Measurements from ENCODE around the gene PHKB.
A peak's percentile ranks its signal among the peaks of the same experiment; 100 is the strongest.
"Not testable (repeated sequence)": the region's sequence is repeated elsewhere in the genome, so short reads cannot be mapped to it uniquely, and the experiment has no call there.

PHKB gene

DNA sequence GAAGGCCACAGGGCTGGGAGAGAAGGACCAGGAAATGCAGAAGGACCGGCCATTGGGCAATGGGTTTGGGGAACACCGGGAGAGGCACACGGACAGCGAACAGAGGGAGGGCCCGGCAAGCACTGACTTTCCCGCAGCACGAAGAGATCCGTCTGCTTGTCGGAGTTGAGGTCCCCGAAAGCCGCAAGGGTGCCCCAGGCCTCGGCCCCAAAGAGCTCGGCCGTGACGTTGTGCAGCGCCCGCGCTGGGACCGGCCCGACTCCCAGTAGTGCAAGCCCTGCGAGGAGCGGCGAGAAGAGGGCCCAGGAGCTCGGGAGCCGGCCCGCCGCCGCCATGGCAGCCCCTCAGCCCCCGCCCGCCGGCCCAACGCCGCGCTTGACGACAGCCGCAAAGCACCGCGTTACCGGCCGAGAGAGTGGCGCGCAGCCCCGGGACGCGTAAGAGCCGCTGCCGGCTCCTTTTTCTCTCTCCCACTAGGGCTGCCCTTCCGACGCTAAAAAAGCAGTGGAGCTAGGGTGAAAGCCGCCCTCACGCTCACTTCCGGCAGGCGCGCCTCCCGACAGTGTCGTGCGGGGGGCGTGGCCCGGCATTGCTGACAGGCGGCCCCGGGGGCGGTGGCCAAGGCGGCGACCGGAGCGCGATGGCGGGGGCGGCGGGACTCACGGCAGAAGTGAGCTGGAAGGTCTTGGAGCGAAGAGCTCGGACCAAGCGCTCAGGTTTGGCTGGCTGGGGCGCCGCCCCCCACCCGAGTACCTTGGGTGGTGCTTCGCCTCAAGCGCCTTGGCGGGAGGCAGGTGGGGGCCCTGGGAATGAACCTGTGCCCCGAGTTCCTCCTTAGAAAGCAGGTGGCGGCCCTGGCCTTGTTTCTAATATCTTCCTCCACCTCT lies at the start of gene PHKB, which contains the start of gene ITFG1:
Gene PHKB, plus strand, starts transcription at position 621 of the 887 bp plus-strand sequence. Its CDS starts 20 bp downstream, at position 641.
Gene ITFG1, minus strand, starts transcription at position 353 of the 887 bp plus-strand sequence. Its CDS starts 18 bp downstream, at position 335.
- DNase-seq = peak; percentile 99

DNA sequence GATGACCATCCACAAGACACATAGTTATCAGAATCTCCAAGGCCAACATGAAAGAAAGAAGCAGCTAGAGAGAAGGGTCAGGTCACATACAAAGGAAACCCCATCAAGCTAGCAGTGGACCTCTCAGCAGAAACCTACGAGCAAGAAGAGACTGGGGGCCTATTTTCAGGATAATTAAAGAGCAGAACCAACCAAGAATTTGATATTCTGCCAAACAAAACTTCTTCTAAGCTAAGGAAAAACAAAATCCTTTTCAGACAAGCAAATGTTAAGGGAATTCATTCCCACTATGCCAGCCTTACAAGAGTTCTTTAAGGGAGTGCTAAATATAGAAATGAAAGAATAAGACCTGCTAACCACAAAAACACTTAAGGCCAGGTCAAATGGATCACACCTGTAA lies 48.1 kb upstream of the PHKB start:
- DNase-seq = no peak

DNA sequence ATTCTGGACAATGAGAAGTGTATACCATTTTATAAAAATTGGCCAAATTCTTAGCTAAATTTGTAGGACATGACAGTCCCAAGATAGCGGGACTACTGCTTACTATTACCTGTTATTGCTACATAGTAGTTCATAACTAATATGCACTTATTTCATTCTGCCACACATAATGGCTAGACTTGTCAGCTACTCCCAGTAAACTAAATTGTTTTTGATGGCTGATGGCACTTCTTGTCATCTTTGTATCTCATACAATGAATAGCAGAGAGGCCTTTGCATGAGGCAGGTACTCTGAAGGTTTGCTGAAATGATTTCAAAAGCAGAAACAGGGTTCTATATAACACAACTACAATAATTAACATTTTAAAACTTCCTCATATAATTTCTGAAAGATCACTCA lies 44.3 kb upstream of the PHKB start:
- no peak for DNase-seq

DNA sequence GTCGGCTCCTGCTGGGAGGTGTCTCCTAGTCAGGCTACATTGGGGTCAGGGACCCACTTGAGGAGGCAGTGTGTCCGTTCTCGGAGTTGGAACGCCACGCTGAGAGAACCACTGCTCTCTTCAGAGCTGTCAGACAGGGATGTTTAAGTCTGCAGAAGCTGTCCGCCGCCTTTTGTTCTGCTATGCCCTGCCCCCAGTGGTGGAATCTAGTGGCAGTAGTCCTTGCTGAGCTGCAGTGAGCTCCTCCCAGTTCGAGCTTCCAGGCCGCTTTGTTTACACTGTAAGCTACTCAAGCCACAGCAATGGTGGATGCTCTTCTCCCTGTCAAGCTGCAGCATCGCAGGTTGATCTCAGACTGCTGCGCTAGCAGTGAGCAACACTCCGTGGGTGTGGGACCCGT lies 36.3 kb upstream of the PHKB start:
- DNase-seq = no peak

DNA sequence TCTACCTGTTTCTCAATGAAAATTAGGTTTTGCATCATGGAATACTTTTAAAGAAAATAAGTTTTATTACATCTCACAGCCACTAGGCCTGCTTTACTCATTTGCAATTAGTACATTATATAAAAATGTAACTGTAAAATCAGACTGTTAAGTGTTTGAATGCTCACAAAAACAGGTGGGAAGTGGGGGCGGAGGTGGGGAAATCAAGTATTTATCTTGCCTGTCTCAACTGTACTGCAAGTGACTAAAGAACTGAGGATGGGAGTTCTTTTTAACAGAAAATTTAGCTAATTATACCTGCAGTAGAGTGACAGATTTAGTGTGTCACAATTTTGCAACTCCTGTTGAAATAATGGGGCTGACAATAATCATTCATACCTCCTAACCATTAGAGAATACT lies 34.3 kb upstream of the PHKB start:
- no peak for DNase-seq

DNA sequence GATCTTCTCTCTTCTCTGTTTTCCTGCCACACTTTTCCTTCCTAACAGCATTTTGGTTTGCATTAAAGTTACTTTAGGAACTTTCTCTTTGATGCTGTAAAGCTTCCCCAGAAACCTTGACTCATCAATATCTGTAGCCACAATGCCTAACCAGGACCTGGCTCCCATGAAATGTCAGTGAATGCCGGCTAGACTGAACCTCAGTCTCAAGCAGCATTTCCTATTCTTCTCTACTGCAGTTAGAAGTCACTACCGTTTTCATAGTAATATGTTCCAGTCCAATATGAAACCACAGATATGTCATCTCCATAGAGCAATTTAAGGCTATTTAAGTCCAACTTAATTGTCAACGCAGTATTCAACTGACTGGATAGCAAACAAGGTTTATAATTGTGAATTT lies 29.2 kb upstream of the PHKB start:
- DNase-seq = no peak

DNA sequence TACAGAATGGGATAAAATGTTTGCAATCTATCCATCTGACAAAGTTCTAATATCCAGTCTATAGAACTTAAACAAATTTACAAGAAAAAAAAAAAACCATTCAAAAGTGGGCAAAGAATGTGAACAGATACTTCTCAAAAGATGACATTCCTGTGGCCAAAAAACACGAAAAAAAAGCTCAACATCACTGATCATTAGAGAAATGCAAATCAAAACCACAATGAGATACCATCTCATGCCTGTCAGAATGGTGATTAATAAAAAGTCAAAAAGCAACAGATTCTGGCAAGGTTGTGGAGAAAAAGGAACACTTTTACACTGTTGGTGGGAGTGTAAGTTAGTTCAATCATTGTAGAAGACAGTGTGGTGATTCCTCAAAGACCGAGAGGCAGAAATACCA lies 26.9 kb upstream of the PHKB start:
- DNase-seq = not testable (repeated sequence)

DNA sequence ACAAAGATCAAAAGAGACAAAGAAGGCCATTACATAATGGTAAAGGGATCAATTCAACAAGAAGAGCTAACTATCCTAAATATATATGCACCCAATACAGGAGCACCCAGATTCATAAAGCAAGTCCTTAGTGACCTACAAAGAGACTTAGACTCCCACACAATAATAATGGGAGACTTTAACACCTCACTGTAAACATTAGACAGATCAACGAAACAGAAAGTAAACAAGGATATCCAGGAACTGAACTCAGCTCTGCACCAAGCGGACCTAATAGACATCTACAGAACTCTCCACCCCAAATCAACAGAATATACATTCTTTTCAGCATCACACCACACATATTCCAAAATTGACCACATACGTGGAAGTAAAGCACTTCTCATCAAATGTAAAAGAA lies 21.1 kb upstream of the PHKB start:
- not testable (repeated sequence) for DNase-seq

DNA sequence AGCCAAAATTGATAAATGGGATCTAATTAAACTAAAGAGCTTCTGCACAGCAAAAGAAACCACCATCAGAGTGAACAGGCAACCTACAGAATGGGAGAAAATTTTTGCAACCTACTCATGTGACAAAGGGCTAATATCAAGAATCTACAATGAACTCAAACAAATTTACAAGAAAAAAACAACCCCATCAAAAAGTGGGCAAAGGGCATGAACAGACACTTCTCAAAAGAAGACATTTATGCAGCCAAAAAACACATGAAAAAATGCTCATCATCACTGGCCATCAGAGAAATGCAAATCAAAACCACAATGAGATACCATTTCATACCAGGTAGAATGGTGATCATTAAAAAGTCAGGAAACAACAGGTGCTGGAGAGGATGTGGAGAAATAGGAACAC lies 18.2 kb upstream of the PHKB start:
- DNase-seq = not testable (repeated sequence)

DNA sequence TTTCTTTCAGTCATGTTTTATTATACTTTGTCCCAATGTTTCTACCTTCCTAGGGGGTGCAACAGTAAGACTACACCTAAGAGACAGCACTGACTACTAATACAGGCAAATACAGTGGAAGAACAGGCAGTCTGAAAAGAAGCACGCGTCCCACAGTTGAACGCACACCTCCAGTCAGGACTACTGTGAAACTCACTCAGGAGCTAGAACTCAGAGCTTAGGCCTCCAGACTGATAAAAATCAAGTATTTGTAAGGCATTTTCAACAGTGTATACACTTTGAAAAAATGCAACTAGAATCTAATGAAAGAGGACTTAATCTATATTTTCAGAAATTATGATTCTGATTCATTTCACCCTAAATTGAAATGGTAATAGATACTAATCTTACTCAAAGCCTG lies 14.7 kb upstream of the PHKB start:
- DNase-seq = no peak

DNA sequence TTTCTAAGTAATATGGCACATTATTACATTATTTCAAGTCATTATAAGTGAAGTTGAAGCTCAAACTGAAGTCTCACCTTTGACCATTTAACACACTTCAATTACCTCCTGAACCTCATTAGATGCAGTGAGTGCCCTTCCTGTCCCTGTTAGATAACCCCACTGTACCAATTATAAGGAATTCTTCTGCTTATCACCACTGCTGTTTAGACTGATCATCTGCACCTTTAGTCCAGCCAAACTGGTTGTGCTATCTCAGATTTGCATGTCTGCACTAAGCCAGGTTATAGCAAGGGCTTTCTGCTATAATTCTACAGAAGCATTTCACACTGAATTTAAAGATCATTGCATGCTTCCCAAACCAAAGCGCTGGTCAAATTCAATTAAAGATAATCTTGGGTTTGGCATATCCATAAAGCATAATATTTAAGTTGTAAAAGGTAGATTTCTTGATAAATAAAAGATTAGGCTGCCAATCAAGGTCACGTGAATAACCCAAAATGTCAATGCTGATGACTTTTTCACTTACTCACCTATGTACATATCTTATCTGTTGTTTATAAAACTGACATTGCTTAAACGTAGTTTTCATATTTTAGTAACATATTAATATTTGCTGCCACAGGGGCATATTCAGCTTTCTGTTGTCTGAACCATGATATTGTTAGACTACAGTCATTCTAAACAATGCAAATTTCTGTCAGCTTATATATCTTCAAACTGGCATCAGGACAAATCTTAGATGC lies 12.1 kb upstream of the PHKB start:
- no peak for DNase-seq

DNA sequence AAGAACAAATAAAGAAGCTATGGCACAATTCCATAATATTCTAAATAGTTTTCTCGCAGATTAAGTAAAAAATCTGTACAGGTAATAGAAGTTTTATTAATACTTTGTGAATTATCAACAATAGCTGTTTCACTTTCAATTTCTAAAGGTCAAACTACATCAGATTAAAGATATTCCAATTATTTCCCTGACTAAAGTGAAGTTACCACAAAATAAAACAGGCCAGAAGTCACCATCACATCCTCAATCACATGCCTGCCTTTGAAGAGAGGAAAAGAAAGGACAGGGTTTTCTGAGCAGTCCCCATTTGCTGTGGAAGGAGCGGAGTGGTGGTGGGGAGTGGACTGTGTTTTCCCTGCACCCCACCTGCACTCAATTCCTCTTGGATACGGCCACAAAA lies 11.3 kb upstream of the PHKB start:
- DNase-seq = no peak

DNA sequence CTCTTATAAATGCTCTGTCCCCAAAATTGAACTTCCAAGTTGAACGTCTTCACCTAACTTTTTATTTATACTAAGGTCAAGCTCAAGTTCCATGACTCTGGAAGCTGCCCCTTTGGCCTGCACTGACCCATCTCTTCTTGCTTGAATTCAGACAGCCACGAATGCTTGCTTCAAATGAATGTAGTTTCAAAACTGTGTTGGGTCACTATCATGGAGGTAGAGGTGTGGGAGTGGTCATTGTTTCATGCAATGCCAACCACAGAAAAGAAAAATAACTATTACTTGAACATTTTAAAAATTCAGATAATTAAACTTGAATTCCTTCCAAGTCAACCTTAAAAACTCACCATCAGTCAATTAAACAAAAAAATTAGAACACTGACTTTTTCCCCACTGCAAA lies 2.8 kb upstream of the PHKB start:
- DNase-seq = no peak

DNA sequence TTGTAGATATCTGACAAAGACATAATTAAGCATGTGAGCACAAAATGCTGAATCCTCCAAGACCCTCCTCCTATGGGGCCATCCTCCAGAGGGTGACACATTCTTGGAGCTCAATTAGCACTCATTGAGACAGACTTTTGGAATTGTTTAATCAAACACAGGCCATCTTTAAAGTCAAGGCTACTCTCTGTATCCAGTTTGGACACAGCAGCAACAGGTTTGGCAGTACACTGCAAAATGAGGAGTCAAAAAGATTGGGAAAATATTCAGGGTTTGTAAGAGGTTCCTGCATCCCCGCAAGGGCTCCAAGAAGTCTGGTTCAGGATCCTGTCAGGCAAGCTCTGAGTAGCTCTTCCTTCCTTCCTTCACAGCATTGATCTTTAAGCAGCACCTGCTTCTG lies 1.5 kb upstream of the PHKB start:
- no peak for DNase-seq

DNA sequence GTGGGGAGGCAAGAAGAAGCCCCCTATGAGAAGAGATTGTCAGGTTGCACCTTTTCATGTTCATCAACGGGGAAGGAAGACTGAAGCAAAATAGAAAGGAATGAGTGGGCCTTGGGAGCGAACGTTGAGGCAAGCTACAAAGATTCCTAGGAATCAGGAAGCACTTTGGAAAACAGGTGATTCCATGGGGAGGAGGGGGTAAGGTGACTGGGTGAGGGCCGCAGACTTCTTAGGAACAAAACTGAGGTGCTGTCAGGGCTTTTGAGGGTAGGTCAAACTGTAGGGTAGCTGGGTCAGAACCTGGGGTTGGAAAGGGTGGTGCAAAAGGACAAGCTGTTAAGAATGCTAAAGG lies 796 bp upstream of the PHKB start:
- DNase-seq = no peak

DNA sequence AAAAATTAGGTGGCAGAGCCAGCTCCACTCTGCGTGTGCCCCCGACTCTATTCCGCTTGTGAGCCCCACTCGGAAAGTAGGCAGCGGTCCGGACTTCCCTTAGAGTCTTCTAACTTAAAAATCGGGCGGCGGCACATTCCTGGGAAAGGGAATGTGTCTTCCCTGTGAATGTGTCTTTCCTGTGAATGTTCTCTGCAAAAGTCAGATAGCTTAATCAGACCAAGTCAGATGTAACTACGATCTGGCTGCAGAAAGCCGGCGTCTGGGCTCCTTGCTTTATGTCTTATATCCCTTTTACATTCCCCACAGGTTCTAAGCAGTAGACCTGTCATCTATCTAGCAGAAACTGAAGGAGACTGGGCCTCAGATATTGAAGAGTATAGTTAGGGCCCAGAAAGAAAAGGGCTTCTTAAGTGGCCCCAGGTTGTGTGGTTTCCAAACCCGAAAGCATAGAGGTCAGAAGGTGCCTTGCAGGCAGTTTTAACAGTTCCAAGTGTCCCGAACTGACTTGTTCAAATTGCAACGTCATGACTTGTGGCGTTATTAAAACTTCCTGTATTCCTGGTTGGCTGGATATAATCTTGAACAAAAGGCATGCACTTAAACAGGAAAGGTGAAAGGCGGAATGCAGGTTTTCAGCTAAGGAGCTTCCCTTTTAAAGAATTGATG lies 601 bp downstream of the PHKB start:
- DNase-seq = no peak

DNA sequence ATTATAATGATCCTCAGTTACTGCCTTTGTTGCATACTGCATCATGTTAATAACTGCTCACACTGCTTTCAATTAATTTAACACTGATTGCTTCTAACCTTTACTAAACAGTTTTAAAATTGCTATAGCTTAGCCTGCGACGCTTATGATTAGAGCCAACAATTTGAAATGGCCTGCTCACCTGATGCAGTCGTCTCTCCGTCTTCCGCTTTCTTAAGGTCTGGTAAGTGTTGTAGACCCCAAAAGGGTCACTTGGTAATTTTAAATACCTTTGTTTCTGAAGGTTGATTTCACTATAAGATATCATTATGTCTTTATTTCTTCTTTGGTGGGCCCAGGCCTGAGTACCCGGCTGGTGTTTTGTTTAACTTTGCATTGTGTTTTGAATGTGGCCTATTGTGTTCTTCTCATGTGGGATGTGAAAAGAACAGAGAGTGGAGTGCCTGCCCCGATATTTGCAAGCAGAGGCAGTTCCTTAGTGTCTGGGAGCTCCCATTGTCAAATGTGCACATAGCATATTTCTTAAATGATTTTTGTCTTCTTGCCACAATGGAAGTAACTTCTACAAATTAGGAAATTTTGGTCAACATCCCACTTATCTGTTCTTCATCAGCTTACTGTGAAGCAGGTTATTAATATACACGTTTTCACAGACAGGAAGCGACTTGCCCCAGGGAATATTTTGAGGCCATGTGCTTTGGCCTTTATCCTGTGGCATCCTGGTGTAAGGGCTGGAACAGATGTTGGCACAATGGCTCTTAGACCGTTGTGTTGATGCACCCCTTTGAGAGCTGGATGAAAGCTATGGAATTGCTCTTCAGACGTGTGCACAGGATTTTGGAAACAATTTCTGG lies 2.9 kb downstream of the PHKB start:
- DNase-seq = no peak

DNA sequence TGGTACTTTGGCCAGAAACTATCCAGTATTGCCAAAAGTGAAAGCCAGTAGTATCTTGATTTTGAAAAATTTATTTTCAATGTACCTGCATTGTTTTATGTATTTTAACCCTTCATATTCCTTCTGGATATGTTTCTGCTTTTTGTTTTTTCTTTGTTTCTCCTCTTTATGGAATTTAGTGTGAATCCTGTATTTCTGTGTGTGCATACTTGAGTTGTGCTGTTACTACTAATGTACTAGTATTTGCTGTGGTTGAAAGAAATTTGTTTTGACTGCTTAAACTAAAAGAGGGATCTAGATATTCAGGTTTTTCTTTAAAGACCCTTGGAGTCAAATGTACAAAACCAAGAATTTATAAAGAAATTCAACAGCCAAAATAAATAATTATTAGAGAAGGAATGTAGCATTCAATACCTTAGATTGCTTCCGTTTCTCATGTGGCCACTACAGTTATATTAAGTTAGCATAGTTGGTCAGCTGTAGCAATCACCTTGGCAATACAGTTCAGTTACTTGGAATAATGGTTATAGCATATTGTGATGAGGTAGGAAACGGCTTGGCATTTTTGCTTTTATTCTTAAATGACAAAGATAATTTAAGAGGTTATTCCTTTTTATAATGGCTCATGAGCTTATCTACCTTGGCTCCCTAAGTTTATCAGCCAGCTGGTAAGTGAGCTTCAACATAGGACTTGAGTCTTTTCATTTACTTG lies 4.9 kb downstream of the PHKB start:
- DNase-seq = no peak

DNA sequence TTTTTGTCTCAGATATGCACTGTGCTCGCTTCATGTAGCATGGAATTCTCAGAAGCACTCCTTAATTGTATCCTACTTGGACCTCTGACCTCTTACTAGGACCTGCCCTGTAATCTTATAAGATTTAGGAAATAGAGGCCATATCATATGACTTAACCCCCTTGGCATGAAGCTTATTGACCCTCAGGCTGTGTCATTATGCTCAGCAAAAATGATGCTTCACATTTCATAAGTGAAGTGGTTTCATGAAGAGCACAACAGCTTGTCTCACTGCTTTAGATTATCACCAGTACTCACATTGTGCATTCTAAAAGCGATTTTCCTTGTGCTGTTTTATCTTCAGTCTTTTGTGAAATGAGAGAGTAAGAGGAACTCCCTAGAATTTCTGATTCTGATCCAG lies 6.4 kb downstream of the PHKB start:
- no peak for DNase-seq

DNA sequence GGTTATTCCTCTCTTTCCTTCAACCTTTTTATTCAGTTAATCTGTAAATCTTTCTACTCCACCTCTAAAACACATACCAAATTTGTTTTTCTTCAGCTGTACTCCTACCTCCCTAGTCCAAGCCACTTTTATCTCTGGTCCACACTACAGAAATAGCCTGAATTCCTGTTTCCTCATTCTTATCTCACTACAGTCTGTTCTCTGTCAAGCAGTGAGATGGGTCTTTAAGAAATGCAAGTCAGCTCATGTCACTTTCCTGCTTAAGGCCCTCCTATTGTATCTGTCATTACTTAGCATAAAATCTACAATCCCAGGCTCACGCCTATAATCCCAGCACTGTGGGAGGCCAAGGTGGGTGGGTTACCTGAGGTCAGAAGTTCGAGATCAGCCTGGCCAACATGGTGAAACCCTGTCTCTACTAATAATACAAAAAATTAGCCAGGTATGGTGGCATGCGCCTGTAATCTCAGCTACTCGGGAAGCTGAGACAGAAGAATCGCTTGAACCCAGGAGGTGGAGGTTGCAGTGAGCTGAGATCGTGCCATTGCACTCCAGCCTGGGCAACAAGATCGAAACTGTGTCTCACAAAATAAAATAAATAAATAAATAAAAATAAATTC lies 7.0 kb downstream of the PHKB start:
- not testable (repeated sequence) for DNase-seq

DNA sequence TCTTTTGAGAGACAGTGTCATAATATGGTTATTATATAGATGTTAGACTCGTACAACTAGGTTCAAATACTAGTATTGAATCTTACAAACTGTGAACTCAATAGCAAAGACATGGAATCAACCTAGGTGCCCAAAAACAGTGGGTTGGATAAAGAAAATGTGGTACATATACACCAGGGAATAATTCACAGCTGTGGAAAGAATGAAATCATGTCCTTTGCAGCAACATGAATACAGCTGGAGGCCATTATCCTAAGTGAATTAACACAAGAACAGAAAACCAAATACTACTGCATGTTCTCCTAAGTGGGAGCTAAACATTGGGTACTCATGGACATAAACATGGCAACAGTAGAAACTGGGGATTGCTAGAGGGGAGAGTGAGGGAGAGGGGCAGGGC lies 8.1 kb downstream of the PHKB start:
- DNase-seq = no peak

DNA sequence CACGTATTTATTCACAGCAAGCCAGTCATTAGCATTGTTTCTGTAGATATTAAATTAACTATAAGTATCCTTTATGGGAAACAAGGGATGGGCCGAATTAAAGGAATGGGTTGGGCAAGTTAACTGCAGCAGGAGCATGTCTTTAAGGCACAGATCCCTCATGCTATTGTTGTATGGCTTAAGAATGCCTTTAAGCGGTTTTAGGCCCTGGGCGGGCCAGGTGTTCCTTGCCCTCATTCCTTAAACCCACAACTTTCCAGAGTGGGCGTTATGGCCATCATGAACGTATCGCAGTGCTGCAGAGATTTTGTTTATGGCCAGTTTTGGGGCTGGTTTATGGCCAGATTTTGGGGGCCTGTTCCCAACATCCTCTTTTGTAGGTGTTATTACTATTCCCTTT lies 9.1 kb downstream of the PHKB start:
- DNase-seq = no peak

Data from activated effector memory CD4-positive, alpha-beta T cell treated with anti-CD3 and anti-CD28 coated beads, Interleukin-2, amount 50 U/mL, for 16 hours (primary cell).